Activated T-helper 17 cell treated with anti-CD3 and anti-CD28 coated beads, Interleukin-2, amount 50 U/mL, for 72 hours (primary cell): Measurements from ENCODE around the gene APOBEC3B. TPM values are rescaled to one million over a fixed set of nuclear protein-coding genes. Genes with fewer than 3 reads are reported as not detected.
A peak's percentile ranks its signal among the peaks of the same experiment; 100 is the strongest.
"Not testable (repeated sequence)": the region's sequence is repeated elsewhere in the genome, so short reads cannot be mapped to it uniquely, and the experiment has no call there.

Experiments
- ATAC-seq: fragments of 150-1000 bp; cut with Tn5 transposase; replicated peaks from 2 replicates; pipeline ENCODE4 v1.10.0; 2021; ENCODE audit warnings: mild to moderate bottlenecking, moderate library complexity
- H3K27ac Mint-ChIP-seq: one replicate; pipeline ENCODE4 v1.8.0; 2022; ENCODE audit warnings: mixed read lengths
- H3K27me3 Mint-ChIP-seq: one replicate; pipeline ENCODE4 v1.8.0; 2022; ENCODE audit warnings: mixed read lengths
- H3K36me3 Mint-ChIP-seq: one replicate; pipeline ENCODE4 v1.8.0; 2022; ENCODE audit warnings: low read depth, mild to moderate bottlenecking, mixed read lengths
- H3K4me1 Mint-ChIP-seq: one replicate; pipeline ENCODE4 v1.8.0; 2022; ENCODE audit warnings: mixed read lengths
- H3K4me3 Mint-ChIP-seq: one replicate; pipeline ENCODE4 v1.8.0; 2022; ENCODE audit warnings: mild to moderate bottlenecking, mixed read lengths
- H3K9me3 Mint-ChIP-seq: one replicate; pipeline ENCODE4 v1.8.0; 2022; ENCODE audit warnings: mixed read lengths
- total RNA-seq, 2 donors: library from RNA; stranded (reverse); gene quantifications; one replicate each; pipeline ENCODE4 v1.2.3, GENCODE V29; 2022

Gene APOBEC3B
- total RNA-seq, 2 donors from 2014 or later = 9.2 to 33.6 TPM

DNA sequence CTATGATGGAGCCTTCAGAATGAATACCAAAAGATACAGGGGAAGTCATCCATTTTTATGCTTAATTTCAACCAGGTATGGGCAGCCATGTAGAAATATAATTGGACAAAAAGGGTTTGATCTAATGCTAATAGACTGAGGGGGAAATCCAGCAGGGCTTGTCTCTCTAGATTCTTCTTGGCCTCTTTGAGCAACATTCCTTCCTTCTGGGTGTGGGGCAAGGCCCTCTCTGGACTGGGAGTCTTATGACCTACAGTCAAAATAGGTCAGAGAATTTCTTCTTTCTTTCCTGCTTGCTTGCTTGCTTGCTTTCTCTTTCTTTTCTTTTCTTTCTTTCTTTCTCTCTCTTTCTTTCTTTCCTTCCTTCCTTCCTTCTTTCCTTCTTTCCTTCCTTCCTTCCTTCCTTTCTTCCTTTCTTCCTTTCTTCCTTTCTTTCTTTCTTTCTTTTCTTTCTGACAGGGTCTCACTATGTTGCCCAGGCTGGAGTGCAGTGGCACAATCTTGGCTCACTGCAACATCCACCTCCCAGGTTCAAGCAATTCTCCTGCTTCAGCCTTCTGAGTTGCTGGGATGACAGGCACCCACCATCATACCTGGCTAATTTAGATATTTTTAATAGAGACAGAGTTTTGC is 36.3 kb upstream of the APOBEC3B start:
- H3K27ac Mint-ChIP-seq, H3K4me3 Mint-ChIP-seq, H3K36me3 Mint-ChIP-seq, ATAC-seq, H3K9me3 Mint-ChIP-seq: not testable (repeated sequence)
- Mint-ChIP-seq H3K27me3 (peaks cover 31% of the 10 kb centered on the region), H3K4me1 (peaks cover 38% of the 10 kb centered on the region)

DNA sequence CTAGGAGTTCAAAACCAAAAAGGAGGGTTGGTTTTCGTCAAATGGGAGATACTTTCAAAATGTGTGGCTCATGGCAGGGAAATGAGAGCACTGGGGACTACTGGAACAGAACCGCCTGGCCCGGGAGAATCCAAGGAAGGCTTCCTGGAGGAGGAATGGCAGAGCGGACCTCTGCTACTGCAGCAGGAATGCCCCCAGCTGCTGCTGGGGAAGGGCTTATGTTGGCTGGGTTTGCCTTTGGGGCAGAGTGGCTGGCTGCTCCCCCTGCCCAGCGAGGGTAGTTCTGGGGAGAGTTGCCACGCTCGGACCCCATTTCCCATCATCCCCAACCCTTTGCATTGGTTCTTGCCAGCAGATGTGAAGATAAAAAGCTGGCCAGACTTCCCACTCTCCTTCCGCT is 35.4 kb upstream of the APOBEC3B start:
- Mint-ChIP-seq H3K27me3 (peaks cover 31% of the 10 kb centered on the region), H3K9me3 (no peaks in the 10 kb centered on the region), H3K4me1 (peaks cover 31% of the 10 kb centered on the region), H3K36me3 (no peaks in the 10 kb centered on the region), H3K27ac (peak overlapping the region; percentile 65), H3K4me3 (no peak overlapping the region)
- no peak for ATAC-seq

DNA sequence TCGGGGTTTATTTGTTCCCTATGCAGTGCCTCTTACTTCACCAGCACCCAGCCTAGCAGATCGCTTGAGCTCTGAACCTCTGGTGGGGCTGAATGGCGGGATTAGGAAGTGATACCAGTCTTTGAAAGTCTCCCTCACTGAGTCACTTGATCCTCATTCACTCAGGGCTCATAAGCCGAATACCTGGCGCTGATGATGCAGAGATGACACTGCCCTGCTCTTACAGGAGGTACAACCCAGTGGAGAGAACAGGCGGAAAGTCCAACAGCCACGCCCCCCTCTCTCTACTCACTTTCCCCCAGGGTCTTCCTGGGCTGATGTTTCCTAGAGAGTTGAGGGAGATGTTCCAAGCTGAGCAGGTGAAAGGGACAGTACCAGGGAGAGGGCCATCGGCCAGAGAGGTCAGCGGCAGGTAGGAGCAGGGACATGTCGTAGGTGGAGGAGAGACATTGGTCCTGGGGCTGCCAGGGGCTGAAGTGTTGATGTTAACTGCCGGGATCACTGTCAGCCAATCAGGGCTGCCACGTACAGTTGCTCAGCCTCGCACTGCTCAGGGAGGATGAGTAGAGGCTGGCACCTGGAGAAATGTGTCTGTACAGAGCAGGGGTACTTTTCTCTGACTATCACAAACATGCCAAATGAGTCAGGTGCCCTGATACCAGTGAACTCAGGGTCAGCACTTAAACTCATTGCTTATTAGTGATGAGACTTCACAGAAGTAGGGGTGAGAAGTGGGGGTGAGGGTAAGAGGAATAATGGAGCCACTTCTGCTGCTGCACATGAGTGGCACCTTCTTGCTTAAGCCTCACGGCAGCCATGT is 34.6 kb upstream of the APOBEC3B start:
- Mint-ChIP-seq H3K27me3 (peaks cover 31% of the 10 kb centered on the region), H3K27ac (peak overlapping the region; percentile 65), H3K36me3 (no peaks in the 10 kb centered on the region), H3K4me3 (no peak overlapping the region), H3K4me1 (peaks cover 26% of the 10 kb centered on the region), H3K9me3 (no peaks in the 10 kb centered on the region)
- ATAC-seq = peak; percentile 92

DNA sequence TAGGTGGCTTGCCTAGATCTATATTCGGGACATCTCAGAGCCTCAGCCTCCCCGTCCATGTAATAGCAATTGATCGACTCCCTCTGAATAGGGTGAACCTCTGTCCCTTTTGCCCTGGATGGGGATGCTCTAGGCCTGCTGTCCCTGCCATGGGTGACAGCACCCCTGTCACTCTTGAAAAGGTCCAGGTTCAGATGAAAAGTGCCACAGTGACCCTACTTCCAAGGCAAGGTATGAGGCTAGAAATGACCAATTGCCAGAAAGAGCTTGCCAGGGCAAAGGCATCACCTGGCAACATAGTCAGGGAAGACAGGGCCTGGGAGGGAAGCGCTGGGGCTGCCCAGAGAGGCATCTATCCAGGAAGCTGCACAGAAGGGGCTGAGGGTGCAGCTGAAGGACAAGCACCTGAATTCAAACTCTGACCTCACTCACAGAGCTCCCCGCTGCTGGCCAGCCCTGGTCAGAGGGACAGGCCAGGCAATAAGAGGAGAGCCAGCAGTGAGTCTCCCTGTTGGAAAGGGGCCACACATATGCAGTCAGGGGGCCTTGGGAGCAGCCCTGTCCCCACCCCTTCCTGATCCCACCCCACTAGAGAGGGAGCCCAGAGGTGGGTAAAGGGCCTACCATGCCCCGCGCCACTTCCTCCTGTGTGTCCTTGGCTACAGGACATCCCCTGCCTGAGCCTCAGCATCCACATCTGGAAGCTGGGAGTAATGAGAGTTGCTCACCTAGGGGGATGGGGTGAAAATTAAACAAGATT is 33.8 kb upstream of the APOBEC3B start:
- Mint-ChIP-seq H3K27ac (peak overlapping the region; percentile 65), H3K36me3 (no peaks in the 10 kb centered on the region), H3K9me3 (no peaks in the 10 kb centered on the region), H3K4me1 (peaks cover 19% of the 10 kb centered on the region), H3K4me3 (no peak overlapping the region), H3K27me3 (peaks cover 30% of the 10 kb centered on the region)
- ATAC-seq = no peak

DNA sequence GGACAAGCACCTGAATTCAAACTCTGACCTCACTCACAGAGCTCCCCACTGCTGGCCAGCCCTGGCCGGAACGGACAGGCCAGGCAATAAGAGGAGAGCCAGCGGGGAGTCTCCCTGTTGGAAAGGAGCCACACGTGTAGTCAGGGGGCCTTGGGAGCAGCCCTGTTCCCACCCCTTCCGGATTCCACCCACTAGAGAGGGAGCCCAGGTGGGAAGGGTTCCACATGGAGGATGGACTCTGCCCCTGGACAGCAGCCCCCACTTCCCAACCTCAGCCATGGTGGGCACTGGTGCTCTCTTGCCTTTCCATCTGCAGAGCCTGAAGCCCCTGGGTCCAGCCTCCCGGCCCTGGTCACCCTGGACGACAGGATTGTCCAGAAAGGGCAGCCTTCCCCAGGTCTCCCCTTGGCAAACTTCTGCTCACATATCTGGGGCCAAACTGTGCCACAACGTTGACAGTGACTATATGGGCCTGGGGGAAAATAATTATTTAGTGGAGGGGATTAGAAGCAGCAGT is 32.2 kb upstream of the APOBEC3B start:
- no peak for ATAC-seq
- Mint-ChIP-seq H3K4me3 (no peak overlapping the region), H3K36me3 (no peaks in the 10 kb centered on the region), H3K27me3 (peaks cover 20% of the 10 kb centered on the region), H3K4me1 (peaks cover 23% of the 10 kb centered on the region), H3K9me3 (no peaks in the 10 kb centered on the region), H3K27ac (no peak overlapping the region)

DNA sequence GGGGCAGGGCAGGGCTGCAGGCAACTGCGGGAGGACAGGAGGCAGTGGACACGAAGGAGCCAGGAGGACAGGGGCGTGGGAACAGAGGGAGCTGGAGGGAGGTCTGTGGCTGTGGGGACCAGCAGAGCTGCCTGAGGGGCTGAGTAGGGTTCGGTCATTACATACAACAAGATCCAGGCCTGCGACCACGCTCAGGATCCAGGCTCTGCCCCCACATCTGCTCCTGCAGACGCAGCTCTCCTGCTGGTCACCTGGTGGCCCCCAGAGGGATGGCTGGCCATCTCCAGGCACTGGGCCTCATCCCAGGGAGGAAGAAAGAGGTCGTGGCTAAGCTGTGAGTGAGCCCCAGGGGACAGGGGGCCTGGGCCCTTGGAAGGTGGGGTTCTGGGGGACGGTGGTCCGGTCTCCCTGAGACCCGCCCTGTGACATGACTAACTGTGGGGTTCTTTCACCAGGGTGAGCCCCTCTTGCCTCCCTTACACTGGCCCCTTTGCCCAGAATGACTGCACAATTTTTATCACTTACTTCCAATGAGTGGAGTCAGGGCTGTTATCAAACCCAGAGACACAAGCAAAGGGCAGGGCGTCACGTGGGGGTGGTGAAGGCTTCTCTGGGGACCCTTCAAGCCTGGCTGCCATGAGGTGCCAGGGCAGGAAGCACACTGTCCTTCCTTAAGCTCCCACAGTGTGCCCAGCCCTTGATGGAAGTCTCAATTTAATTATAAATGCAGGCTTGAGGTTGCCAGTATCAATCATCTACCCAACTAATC is 31.4 kb upstream of the APOBEC3B start:
- no peak overlapping the region for H3K27ac Mint-ChIP-seq
- ATAC-seq = no peak
- no peaks in the 10 kb centered on the region for H3K9me3 Mint-ChIP-seq
- peaks cover 23% of the 10 kb centered on the region for H3K4me1 Mint-ChIP-seq
- H3K36me3 Mint-ChIP-seq = no peaks in the 10 kb centered on the region
- H3K27me3 Mint-ChIP-seq = peaks cover 18% of the 10 kb centered on the region
- H3K4me3 Mint-ChIP-seq = no peak overlapping the region

DNA sequence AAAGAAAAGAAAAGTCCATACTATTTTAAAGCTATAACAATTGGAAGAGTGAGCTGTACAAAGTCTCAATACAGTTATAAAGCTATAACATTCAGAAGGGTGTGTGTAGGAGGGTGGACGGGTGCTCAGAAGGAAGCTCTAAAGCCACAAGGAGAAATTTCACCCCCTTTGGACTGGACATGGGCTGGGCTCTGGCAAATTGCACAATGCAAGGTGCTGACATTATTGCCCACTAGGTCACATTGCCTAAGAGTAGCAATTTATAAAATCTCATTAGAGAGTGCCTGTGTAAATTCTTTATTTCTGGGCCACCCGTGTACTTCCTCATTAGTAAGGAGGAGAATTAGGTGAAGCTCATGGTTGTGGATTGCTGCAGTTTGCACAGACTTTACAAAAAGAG is 30.4 kb upstream of the APOBEC3B start:
- H3K27ac Mint-ChIP-seq = no peak overlapping the region
- H3K36me3 Mint-ChIP-seq = no peaks in the 10 kb centered on the region
- no peak for ATAC-seq
- no peaks in the 10 kb centered on the region for H3K9me3 Mint-ChIP-seq
- peaks cover 14% of the 10 kb centered on the region for H3K27me3 Mint-ChIP-seq
- peaks cover 21% of the 10 kb centered on the region for H3K4me1 Mint-ChIP-seq
- H3K4me3 Mint-ChIP-seq = no peak overlapping the region

DNA sequence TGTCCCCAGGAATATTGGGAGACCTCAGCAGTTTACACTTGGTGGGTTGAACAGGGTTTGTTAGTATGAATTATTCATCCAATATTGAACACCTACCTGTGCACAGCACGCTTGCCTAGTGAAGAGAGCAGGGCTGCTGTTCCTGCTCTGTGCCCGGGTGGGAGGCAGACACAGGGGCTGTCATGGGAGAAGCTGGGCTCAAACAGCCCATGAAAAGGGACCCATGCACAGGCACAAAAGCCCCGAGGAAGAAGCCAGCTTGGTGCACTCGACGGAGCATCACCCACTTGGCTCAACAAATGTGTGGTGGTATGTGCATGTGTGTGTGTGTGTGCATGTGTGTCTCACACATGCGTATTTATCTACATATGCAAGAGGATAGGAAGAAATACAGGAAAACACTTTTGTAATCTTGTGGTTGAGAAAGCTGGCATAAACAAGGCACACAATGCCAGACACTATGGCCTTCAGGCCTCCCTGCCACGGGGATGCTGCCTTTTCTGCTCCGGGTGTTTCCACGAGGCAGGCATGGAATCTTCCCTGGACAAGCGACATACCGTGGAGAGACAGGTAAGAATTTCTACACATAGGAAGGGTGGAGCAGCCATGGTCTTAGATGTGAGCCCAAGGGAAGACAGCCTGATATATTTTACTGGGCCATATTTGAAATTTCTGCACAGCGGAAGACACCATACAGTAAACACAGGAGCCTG is 29.7 kb upstream of the APOBEC3B start:
- ATAC-seq = no peak

DNA sequence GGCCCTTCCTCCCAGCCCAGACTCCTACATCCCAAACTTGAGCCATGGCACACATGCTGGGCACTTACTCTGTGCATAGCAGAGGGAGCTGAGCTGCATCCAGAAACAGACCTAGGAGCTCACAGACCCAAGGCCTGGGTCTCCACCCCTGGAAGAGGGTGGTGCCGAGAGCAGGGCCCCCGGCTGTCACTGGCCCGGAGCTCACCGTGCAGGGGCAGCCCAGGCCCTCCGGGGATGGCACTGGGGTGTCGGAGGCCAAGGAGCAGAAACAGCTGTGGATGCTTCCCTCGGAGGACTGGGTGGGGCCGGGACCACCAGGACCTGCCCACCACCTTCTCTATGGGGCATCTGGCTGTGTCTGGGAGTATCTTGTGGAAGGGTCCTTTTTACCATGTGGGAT is 29.1 kb upstream of the APOBEC3B start:
- no peak for ATAC-seq
- peaks cover 13% of the 10 kb centered on the region for H3K4me1 Mint-ChIP-seq
- H3K27me3 Mint-ChIP-seq = peaks cover 3% of the 10 kb centered on the region
- no peaks in the 10 kb centered on the region for H3K36me3 Mint-ChIP-seq
- H3K4me3 Mint-ChIP-seq = peak overlapping the region; percentile 65
- H3K9me3 Mint-ChIP-seq = no peaks in the 10 kb centered on the region
- peak overlapping the region; percentile 89 for H3K27ac Mint-ChIP-seq

More for the DNA sequence above, 29.7 kb upstream of the APOBEC3B start:
- H3K9me3 Mint-ChIP-seq = no peaks in the 10 kb centered on the region
- H3K4me3 Mint-ChIP-seq = peak overlapping the region; percentile 29
- peaks cover 16% of the 10 kb centered on the region for H3K4me1 Mint-ChIP-seq
- peaks cover 8% of the 10 kb centered on the region for H3K27me3 Mint-ChIP-seq
- H3K27ac Mint-ChIP-seq = peak overlapping the region; percentile 66
- H3K36me3 Mint-ChIP-seq = no peaks in the 10 kb centered on the region

DNA sequence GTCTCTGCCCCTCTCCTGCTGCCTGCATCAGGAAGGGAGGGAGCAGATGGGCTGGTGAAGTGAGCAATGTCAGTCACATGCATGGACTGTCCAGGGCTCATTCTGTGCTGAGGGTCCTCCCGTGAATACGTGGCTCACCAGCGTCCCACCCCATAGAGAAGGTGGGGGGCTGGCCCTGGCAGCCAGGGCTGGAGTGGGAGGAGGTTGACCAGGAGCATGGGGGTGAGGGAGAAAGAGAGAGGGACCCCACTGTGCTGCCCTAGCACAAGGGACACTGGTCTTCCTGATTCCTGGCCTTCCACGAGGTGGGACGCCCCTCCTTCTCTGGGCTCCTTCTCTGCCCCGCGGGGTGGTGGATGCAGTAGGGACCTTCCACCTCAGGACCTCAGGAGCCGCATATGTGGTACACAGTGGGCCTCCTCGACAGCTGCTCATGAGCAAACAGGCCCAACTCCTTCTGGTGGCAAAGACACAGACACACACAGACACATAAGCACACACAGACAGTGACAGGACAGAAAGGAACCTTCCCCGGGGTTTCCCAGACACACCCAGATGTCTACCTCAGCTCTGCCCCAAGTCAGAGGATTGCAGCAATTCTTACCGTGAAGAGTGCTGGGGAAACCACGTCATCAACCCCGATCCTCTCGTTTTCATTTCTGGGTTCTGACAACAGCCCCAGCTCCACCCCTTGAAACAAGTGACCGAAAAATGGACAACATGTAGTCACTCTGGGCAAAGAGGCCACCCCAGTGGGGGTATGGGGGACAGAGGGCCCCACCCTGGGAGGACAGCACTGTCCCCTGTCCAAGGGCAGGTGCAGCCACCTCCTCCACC is 28.4 kb upstream of the APOBEC3B start:
- Mint-ChIP-seq H3K27ac (peak overlapping the region; percentile 89), H3K36me3 (no peaks in the 10 kb centered on the region), H3K4me3 (peak overlapping the region; percentile 65), H3K27me3 (peaks cover 3% of the 10 kb centered on the region), H3K9me3 (no peaks in the 10 kb centered on the region), H3K4me1 (peaks cover 13% of the 10 kb centered on the region)
- ATAC-seq = peak; percentile 98

DNA sequence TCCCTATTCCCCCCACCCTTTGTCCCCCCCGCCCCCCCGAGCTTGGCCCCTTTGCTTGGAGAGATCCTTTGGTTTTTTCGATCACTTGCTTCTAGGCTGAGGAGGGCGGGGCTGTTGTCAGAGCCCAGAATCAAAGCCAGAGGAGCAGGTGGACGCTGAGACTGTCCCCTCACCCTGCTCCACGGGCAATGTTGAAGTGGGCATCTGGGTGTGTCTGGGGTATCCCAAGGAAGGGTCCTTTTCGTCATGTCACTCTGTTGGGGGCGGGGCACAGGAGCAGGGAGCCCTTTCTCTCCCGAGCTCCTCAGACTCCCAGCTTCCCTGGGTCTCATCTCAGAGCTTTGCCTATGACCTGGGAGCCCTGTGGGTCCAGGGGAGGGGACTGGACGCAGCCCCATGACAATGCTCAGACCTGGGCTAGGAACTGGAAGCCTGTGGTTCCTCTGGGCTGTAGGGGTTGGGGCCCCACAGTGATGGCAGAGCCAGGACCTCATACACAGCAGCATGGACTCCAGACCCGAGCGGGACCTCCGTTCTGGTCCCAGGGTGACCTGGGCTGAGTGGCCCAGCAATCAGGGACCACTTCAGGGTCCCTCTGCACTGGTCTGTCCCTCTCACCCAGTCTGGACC is 27.6 kb upstream of the APOBEC3B start:
- H3K27me3 Mint-ChIP-seq = peaks cover 3% of the 10 kb centered on the region

DNA sequence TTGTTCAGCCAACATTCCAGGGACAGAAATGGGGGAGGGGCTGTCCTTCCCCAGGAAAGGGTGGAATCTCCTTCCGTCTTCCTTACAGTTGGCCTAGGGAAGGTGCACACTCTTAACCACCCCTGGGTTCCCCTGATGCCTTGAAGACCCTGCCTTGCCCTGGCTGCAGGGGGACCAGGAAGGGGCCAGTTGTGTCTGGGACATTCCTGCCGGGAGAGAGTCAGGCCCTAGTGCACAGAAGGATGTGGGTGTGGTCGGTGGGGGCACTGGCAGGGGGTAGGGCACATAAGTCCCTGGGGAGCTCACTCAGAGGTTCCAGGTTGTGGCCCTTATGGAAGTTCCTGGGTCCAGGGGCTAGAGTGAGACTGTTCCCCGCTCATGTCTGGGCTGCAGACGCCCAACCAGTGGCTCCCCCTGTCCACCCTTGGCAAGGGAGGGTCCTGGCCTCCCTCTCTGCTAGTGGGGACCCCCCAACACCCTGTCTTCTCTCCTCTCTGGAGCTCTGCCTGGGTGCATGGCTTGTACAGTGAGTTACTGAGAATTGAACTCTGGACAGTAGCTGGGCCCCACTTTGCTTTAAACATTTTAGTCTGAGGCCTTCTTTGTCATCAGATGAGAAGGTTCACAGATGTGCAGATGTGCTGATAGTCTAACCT is 26.8 kb upstream of the APOBEC3B start:
- no peak for ATAC-seq
- Mint-ChIP-seq H3K27ac (peak overlapping the region; percentile 69), H3K4me3 (no peak overlapping the region), H3K36me3 (no peaks in the 10 kb centered on the region), H3K27me3 (peaks cover under 1% of the 10 kb centered on the region), H3K9me3 (no peaks in the 10 kb centered on the region), H3K4me1 (peaks cover 13% of the 10 kb centered on the region)

More for the DNA sequence above, 27.6 kb upstream of the APOBEC3B start:
- Mint-ChIP-seq H3K4me1 (peaks cover 13% of the 10 kb centered on the region), H3K36me3 (no peaks in the 10 kb centered on the region), H3K27ac (peak overlapping the region; percentile 89), H3K4me3 (peak overlapping the region; percentile 65), H3K9me3 (no peaks in the 10 kb centered on the region)
- ATAC-seq = no peak
